Heart left ventricle (tissue), 13 donors: Measurements from ENCODE around the gene PIK3R1.

Experiments
- CTCF ChIP-seq, 12 donors: fragments of 200-600 bp; sonication (generic) in 4 of 12; IDR thresholded peaks; one replicate each; pipeline versions ENCODE4 v1.5.0 to v1.8.0; 2018 to 2022; ENCODE audit warnings: antibody characterized with exemption in 12 of 12, mild to moderate bottlenecking in 5 of 12
- POLR2A ChIP-seq, 2 donors: fragments of 450-650 bp; IDR thresholded peaks; one replicate each; pipeline ENCODE4 v1.6.1; 2017; ENCODE audit warnings: antibody characterized with exemption in 2 of 2, mild to moderate bottlenecking in 2 of 2, moderate library complexity in 2 of 2
- donor health status: ischemic (EF 13 %, LVEDD 7.1; RV severe dilation, severe dysfunction).
- donor health status: DM: no; HTN: yes; CAD: no.
- donor health status: DM: no; HTN: no; CAD: no.
- donor health status: ischemic (EF 25% LVEDD 6.9; RV normal size, moderate dysfunction).
- donor health status: ischemic (EF 25% LVEDD 5.7; RV mildly dilated, moderate dysfunction).
- donor health status: ischemic (EF 35%, LVEDD 5.7; RV mildly dilated, moderate dysfunction).
- donor health status: nonischemic (EF 11% LVEDD 7.7; RV severe dilation, severe dysfunction).
- donor health status: DM: yes; HTN: yes; CAD: no.
- donor health status: PGD.
- donor health status: ischemic (EF 29% LVEDD 5.4; RV normal size, mild dysfunction).
- donor health status: nonischemic (EF 23%, LVEDD 6.1; RV moderate dilation, normal function).

GRCh38 chr5:68276740-68277139, 61.2 kb downstream of the PIK3R1 start:
- TF ChIP-seq CTCF (IDR thresholded peaks at IDR 0.05) (no peak), POLR2A (IDR thresholded peaks at IDR 0.05) (no peak)
